Neuronal stem cell (in vitro differentiated cells): ENCODE results near the gene ATP1B2.

ENCODE experiments used
- DNase-seq: peaks from one replicate; pipeline ENCODE4 v3.0.0-alpha.2; 2013; ENCODE audit warnings: low spot score
- H2AFZ ChIP-seq: one replicate; pipeline ENCODE4 v1.6.1; 2013; ENCODE audit warnings: mild to moderate bottlenecking, low read length, inconsistent platforms
- H2AK5ac ChIP-seq: 2 replicates; pipeline ENCODE4 v1.6.1; 2013; ENCODE audit warnings: low read depth, mild to moderate bottlenecking, inconsistent platforms, low read length, moderate library complexity, mixed read lengths
- H2BK120ac ChIP-seq: 2 replicates; pipeline ENCODE4 v1.6.1; 2013; ENCODE audit warnings: low read depth, mild to moderate bottlenecking, inconsistent platforms, low read length, moderate library complexity, mixed read lengths
- H2BK12ac ChIP-seq: one replicate; pipeline ENCODE4 v1.6.1; 2013; ENCODE audit warnings: low read length, inconsistent platforms
- H2BK15ac ChIP-seq: 2 replicates; pipeline ENCODE4 v1.6.1; 2013; ENCODE audit warnings: mild to moderate bottlenecking, low read length, inconsistent platforms, mixed read lengths
- H2BK5ac ChIP-seq: one replicate; pipeline ENCODE4 v1.6.1; 2013; ENCODE audit warnings: inconsistent platforms, mild to moderate bottlenecking, low read length, moderate library complexity
- H3K14ac ChIP-seq: one replicate; pipeline ENCODE4 v1.6.1; 2013; ENCODE audit warnings: low read length, inconsistent platforms
- H3K18ac ChIP-seq: 2 replicates; pipeline ENCODE4 v1.6.1; 2013; ENCODE audit warnings: low read length, inconsistent platforms
- H3K23ac ChIP-seq: 2 replicates; pipeline ENCODE4 v1.6.1; 2013; ENCODE audit warnings: low read depth, mild to moderate bottlenecking, mixed read lengths, low read length, inconsistent platforms; ENCODE audit not compliant: poor library complexity
- H3K27ac ChIP-seq: replicated peaks from 3 replicates; pipeline ENCODE4 v1.5.1; 2013; ENCODE audit warnings: low read length, inconsistent platforms
- H3K27me3 ChIP-seq, 3 experiments: 2 replicates each; pipeline ENCODE4 v1.6.1; 2013; ENCODE audit warnings: low read length in 3 of 3, mild to moderate bottlenecking in 2 of 3, inconsistent platforms in 1 of 3, low read depth in 1 of 3, mixed read lengths in 1 of 3, moderate library complexity in 1 of 3; ENCODE audit not compliant: control insufficient read depth in 3 of 3, insufficient read depth in 3 of 3
- H3K36me3 ChIP-seq, 2 donors: replicated peaks in 1 of 2; 2 replicates each; pipeline ENCODE4 v1.6.1; 2013; ENCODE audit warnings: low read length in 2 of 2; ENCODE audit not compliant: control insufficient read depth in 2 of 2, insufficient read depth in 2 of 2
- H3K4ac ChIP-seq: 2 replicates; pipeline ENCODE4 v1.6.1; 2013; ENCODE audit warnings: inconsistent platforms, mild to moderate bottlenecking, low read length, moderate library complexity
- H3K4me1 ChIP-seq, 2 donors: 1 replicate in 1 of 2; 2 replicates in 1 of 2; pipeline ENCODE4 v1.6.1; 2013; ENCODE audit warnings: low read length in 2 of 2, low read depth in 1 of 2; ENCODE audit not compliant: control insufficient read depth in 2 of 2, insufficient read depth in 1 of 2
- H3K4me2 ChIP-seq: one replicate; pipeline ENCODE4 v1.6.1; 2013; ENCODE audit warnings: mild to moderate bottlenecking, low read length, inconsistent platforms; ENCODE audit not compliant: insufficient read depth, poor library complexity, severe bottlenecking
- H3K4me3 ChIP-seq, 2 donors: 2 replicates each; pipeline ENCODE4 v1.5.1; 2013; ENCODE audit warnings: low read length in 2 of 2, mild to moderate bottlenecking in 2 of 2, inconsistent platforms in 1 of 2, moderate library complexity in 1 of 2
- H3K79me1 ChIP-seq: one replicate; pipeline ENCODE4 v1.6.1; 2013; ENCODE audit warnings: low read depth, mild to moderate bottlenecking, inconsistent platforms, low read length, moderate library complexity
- H3K9ac ChIP-seq: one replicate; pipeline ENCODE4 v1.6.1; 2013; ENCODE audit warnings: mild to moderate bottlenecking, low read depth, low read length, inconsistent platforms; ENCODE audit not compliant: poor library complexity
- H3K9me3 ChIP-seq, 2 donors: replicated peaks in 1 of 2; 2 replicates each; pipeline versions ENCODE3 to v1.6.1; 2013; ENCODE audit warnings: low read length in 2 of 2, mild to moderate bottlenecking in 2 of 2, inconsistent platforms in 1 of 2, low read depth in 1 of 2, mixed read lengths in 1 of 2, moderate library complexity in 1 of 2; ENCODE audit not compliant: control insufficient read depth in 2 of 2, insufficient read depth in 1 of 2
- H4K8ac ChIP-seq: one replicate; pipeline ENCODE4 v1.6.1; 2013; ENCODE audit warnings: low read depth, mild to moderate bottlenecking, inconsistent platforms, low read length, moderate library complexity
- H4K91ac ChIP-seq: one replicate; pipeline ENCODE4 v1.6.1; 2013; ENCODE audit warnings: low read length, low read depth, mild to moderate bottlenecking, inconsistent platforms; ENCODE audit not compliant: poor library complexity
- WGBS, 2 donors: extraction: QIAGEN DNeasy Blood & Tissue Kit; methylation state at CpG; one replicate each; pipeline ENCODE4 v1.1.7; 2013; ENCODE audit warnings: missing lambda C conversion rate in 2 of 2, mixed read lengths in 1 of 2; ENCODE audit not compliant: insufficient read length in 2 of 2, insufficient replicate concordance in 1 of 2; ENCODE audit errors: extremely low coverage in 2 of 2; 5-methylcytosine and 5-hydroxymethylcytosine counted together

The ATP1B2 gene

GRCh38 chr17:7674934-7675333, 24.2 kb downstream of the ATP1B2 start:
- H3K27ac ChIP-seq: no peak overlapping the region
- H2BK5ac ChIP-seq: no peak overlapping the region
- DNase-seq: no peak
- no peak overlapping the region for H2BK12ac ChIP-seq
- H3K4me1 ChIP-seq: peaks cover 0 to 8% of the 10 kb centered on the region in 2 donors
- no peak overlapping the region for H4K91ac ChIP-seq
- no peak overlapping the region for H3K4me2 ChIP-seq
- peaks cover 16 to 29% of the 10 kb centered on the region in 2 donors for H3K9me3 ChIP-seq
- H2BK15ac ChIP-seq: no peak overlapping the region
- no peak overlapping the region for H3K18ac ChIP-seq
- peaks cover 35 to 84% of the 10 kb centered on the region in 2 donors for H3K36me3 ChIP-seq
- no peak overlapping the region for H2BK120ac ChIP-seq
- H2AK5ac ChIP-seq: no peak overlapping the region
- no peak overlapping the region for H3K23ac ChIP-seq
- no peak overlapping the region for H2AFZ ChIP-seq
- H3K27me3 ChIP-seq: no peaks in the 10 kb centered on the region
- H3K4ac ChIP-seq: no peak overlapping the region
- H4K8ac ChIP-seq: no peak overlapping the region
- H3K4me3 ChIP-seq: no peak overlapping the region
- no peak overlapping the region for H3K9ac ChIP-seq
- H3K79me1 ChIP-seq: peaks cover 6% of the 10 kb centered on the region
- H3K14ac ChIP-seq: no peak overlapping the region
- WGBS, 2 donors: no CpG with 5 or more reads among the region's 14 CpGs

- Histone ChIP-seq H3K14ac (no peak overlapping the region), H3K4ac (no peak overlapping the region), H2BK120ac (no peak overlapping the region), H2AK5ac (no peak overlapping the region), H3K9ac (no peak overlapping the region), H2AFZ (no peak overlapping the region), H4K8ac (no peak overlapping the region), H3K36me3 (peaks cover 29 to 72% of the 10 kb centered on the region in 2 donors), H3K18ac (no peak overlapping the region), H3K27me3 (no peaks in the 10 kb centered on the region), H2BK12ac (no peak overlapping the region), H3K27ac (no peak overlapping the region), H3K9me3 (peaks cover 16 to 29% of the 10 kb centered on the region in 2 donors), H2BK5ac (no peak overlapping the region), H3K4me3 (no peak overlapping the region), H2BK15ac (no peak overlapping the region), H3K23ac (no peak overlapping the region), H3K4me2 (no peak overlapping the region), H3K79me1 (peaks cover 6% of the 10 kb centered on the region), H4K91ac (no peak overlapping the region), H3K4me1 (peaks cover 0 to 8% of the 10 kb centered on the region in 2 donors)
- WGBS, 2 donors: no CpG with 5 or more reads among the region's 5 CpGs
- no peak for DNase-seq
Measured at GRCh38 chr17:7676533-7676932, 25.8 kb downstream of the ATP1B2 start.

- no peak overlapping the region for H4K91ac ChIP-seq
- peaks cover 16 to 29% of the 10 kb centered on the region in 2 donors for H3K9me3 ChIP-seq
- no peak for DNase-seq
- H3K4ac ChIP-seq: no peak overlapping the region
- H2AK5ac ChIP-seq: no peak overlapping the region
- no CpG with 5 or more reads among the region's 10 CpGs for WGBS, 2 donors
- H3K4me1 ChIP-seq: peaks cover 0 to 8% of the 10 kb centered on the region in 2 donors
- no peak overlapping the region for H2BK120ac ChIP-seq
- no peak overlapping the region for H3K9ac ChIP-seq
- H3K18ac ChIP-seq: no peak overlapping the region
- H2BK12ac ChIP-seq: no peak overlapping the region
- H2AFZ ChIP-seq: no peak overlapping the region
- no peaks in the 10 kb centered on the region for H3K27me3 ChIP-seq
- H3K4me3 ChIP-seq: no peak overlapping the region
- no peak overlapping the region for H2BK5ac ChIP-seq
- peaks cover 24 to 67% of the 10 kb centered on the region in 2 donors for H3K36me3 ChIP-seq
- no peak overlapping the region for H3K4me2 ChIP-seq
- H4K8ac ChIP-seq: no peak overlapping the region
- H3K23ac ChIP-seq: no peak overlapping the region
- H2BK15ac ChIP-seq: no peak overlapping the region
- H3K79me1 ChIP-seq: peaks cover 9% of the 10 kb centered on the region
- H3K27ac ChIP-seq: no peak overlapping the region
- no peak overlapping the region for H3K14ac ChIP-seq
Measured at GRCh38 chr17:7677388-7678067, 26.8 kb downstream of the ATP1B2 start.

GRCh38 chr17:7684851-7685532, 34.3 kb downstream of the ATP1B2 start:
- H4K91ac ChIP-seq: no peak overlapping the region
- peak overlapping the region; percentile 88 to 92 for H3K4me3 ChIP-seq
- H3K79me1 ChIP-seq: peaks cover 2% of the 10 kb centered on the region
- 100% methylated on average over 2 of the region's 15 CpGs; no CpG with 5 or more reads in 1 of the 2 donors for WGBS, 2 donors
- no peak overlapping the region for H4K8ac ChIP-seq
- no peaks in the 10 kb centered on the region for H3K27me3 ChIP-seq
- no peak overlapping the region for H3K14ac ChIP-seq
- peak overlapping the region; percentile 48 for H3K4me2 ChIP-seq
- no peak overlapping the region for H2AFZ ChIP-seq
- H3K4ac ChIP-seq: no peak overlapping the region
- no peak overlapping the region for H2BK15ac ChIP-seq
- H3K18ac ChIP-seq: no peak overlapping the region
- no peaks in the 10 kb centered on the region for H3K9me3 ChIP-seq
- DNase-seq: no peak
- no peak overlapping the region for H2AK5ac ChIP-seq
- H2BK12ac ChIP-seq: no peak overlapping the region
- no peak overlapping the region for H3K27ac ChIP-seq
- no peak overlapping the region for H3K9ac ChIP-seq
- H2BK5ac ChIP-seq: peak overlapping the region; percentile 76
- H2BK120ac ChIP-seq: peak overlapping the region; percentile 92
- peaks cover under 1 to 36% of the 10 kb centered on the region in 2 donors for H3K36me3 ChIP-seq
- H3K23ac ChIP-seq: no peak overlapping the region
- peaks cover 5 to 13% of the 10 kb centered on the region in 2 donors for H3K4me1 ChIP-seq
